H1 (cell line): ENCODE data around the gene MYOM1. TPM values are rescaled to one million over a fixed set of nuclear protein-coding genes. Genes with fewer than 3 reads are reported as not detected.

Experiments used
- GTF2F1 ChIP-seq: IDR thresholded peaks from 2 replicates; pipeline ENCODE4 v1.6.1; 2012; ENCODE audit warnings: low read depth, low read length, improper control_type of control experiment, borderline replicate concordance
- JUND ChIP-seq: IDR thresholded peaks from 2 replicates; pipeline ENCODE4 v1.6.1; 2011; ENCODE audit warnings: mild to moderate bottlenecking, improper control_type of control experiment, low read length
- KDM4A ChIP-seq: IDR thresholded peaks from one replicate; pipeline ENCODE4 v1.7.1; 2012; ENCODE audit warnings: low read depth, mild to moderate bottlenecking, moderate library complexity, low read length, inconsistent platforms; ENCODE audit not compliant: severe bottlenecking
- POLR2AphosphoS5 ChIP-seq: IDR thresholded peaks from 2 replicates; pipeline ENCODE4 v1.6.1; 2011; ENCODE audit warnings: low read depth, low read length
- SIRT6 ChIP-seq: IDR thresholded peaks from one replicate; pipeline ENCODE4 v1.7.1; 2012; ENCODE audit warnings: low read length, inconsistent platforms
- SP1 ChIP-seq: IDR thresholded peaks from 2 replicates; pipeline ENCODE4 v1.6.1; 2011; ENCODE audit warnings: low read depth, low read length
- SP2 ChIP-seq: IDR thresholded peaks from 2 replicates; pipeline ENCODE4 v1.6.1; 2012; ENCODE audit warnings: mild to moderate bottlenecking, low read length, inconsistent platforms
- SUZ12 ChIP-seq: fragments of 200-600 bp; sonication (generic); IDR thresholded peaks from 2 replicates; pipeline ENCODE4 v1.6.1; 2012; ENCODE audit warnings: mild to moderate bottlenecking, inconsistent platforms, low read length, moderate library complexity, mixed read lengths
- ZNF274 ChIP-seq: IDR thresholded peaks from 2 replicates; pipeline ENCODE4 v1.7.0; 2012; ENCODE audit warnings: low read length, borderline replicate concordance; ENCODE audit errors: extremely low read depth
- polyA plus RNA-seq, 7 experiments: library from polyadenylated mRNA; depleted of rRNA in 3 of 7; stranded (reverse) in 5 of 7; unstranded in 2 of 7; fragments of >200 nt in 5 of 7; fragments of 200-250 nt in 2 of 7; gene quantifications; 1 replicate in 5 of 7; 2 replicates in 1 of 7; 4 replicates in 1 of 7; pipeline versions ENCODE4 v1.2.1 to v1.2.3, GENCODE V29; 2011 to 2013; ENCODE audit warnings: missing spikeins in 2 of 7, mixed read lengths in 2 of 7
- total RNA-seq: library from RNA; stranded (reverse); fragmentation: NEBNext Ultra II Directional; extraction: Animal tissue kit (Norgen Biotek cat#: 25700); gene quantifications from 2 replicates; pipeline ENCODE4 v1.2.1, GENCODE V29; 2021
- TF ChIP-seq, protein P1 (sequence below): fragments of 300-600 bp; sonication (generic); IDR thresholded peaks from 2 replicates; pipeline ENCODE4 v1.7.1; 2012; ENCODE audit warnings: low read length, moderate library complexity, mild to moderate bottlenecking, inconsistent platforms; ENCODE audit not compliant: insufficient replicate concordance
- TF ChIP-seq, protein P2 (sequence below): IDR thresholded peaks from 2 replicates; pipeline ENCODE4 v1.6.1; 2011; ENCODE audit warnings: low read depth, mild to moderate bottlenecking, low read length; ENCODE audit not compliant: insufficient read depth

MYOM1 gene
- total and polyA plus RNA-seq, 2 of the 8 experiments (the other 6 are each of a cell fraction or from before 2014, with no cell fraction given), result 0.06 to 0.32 TPM

DNA sequence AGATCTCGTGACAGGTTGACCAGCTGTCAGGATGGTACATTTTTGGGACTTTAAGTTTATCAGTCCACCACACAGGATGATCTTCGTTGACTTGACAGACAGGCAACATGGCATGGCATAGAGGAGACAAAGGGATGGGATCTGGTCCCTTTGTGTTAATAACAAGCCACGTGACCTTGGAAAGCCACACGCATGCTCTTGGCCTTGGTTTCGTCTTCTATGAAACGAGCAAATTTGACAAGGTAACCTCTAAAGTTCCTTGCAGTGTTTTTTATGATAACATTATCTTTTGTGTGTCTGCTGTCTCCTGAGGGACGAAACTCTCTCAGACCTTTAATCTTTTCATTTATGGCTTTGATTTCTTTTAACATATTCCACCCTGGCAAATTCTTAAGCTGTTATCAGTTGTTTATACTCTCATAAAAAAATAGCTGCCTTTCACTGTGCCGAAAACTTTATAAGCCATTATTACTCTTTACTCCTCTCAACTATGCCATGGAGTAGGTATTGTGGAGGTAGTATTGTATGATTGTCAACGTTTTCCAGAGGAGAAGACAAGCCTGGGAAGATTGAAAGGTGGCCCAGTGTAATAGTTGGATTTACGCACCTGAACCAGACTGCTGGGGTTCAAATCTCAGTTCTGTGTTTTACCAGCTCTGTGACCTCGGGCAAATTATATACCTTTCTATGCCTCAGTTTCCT lies 81.3 kb downstream of the MYOM1 start (continued):
- no peak for TF ChIP-seq SUZ12
- TF ChIP-seq SP2, result no peak
- TF ChIP-seq, protein P1, sequence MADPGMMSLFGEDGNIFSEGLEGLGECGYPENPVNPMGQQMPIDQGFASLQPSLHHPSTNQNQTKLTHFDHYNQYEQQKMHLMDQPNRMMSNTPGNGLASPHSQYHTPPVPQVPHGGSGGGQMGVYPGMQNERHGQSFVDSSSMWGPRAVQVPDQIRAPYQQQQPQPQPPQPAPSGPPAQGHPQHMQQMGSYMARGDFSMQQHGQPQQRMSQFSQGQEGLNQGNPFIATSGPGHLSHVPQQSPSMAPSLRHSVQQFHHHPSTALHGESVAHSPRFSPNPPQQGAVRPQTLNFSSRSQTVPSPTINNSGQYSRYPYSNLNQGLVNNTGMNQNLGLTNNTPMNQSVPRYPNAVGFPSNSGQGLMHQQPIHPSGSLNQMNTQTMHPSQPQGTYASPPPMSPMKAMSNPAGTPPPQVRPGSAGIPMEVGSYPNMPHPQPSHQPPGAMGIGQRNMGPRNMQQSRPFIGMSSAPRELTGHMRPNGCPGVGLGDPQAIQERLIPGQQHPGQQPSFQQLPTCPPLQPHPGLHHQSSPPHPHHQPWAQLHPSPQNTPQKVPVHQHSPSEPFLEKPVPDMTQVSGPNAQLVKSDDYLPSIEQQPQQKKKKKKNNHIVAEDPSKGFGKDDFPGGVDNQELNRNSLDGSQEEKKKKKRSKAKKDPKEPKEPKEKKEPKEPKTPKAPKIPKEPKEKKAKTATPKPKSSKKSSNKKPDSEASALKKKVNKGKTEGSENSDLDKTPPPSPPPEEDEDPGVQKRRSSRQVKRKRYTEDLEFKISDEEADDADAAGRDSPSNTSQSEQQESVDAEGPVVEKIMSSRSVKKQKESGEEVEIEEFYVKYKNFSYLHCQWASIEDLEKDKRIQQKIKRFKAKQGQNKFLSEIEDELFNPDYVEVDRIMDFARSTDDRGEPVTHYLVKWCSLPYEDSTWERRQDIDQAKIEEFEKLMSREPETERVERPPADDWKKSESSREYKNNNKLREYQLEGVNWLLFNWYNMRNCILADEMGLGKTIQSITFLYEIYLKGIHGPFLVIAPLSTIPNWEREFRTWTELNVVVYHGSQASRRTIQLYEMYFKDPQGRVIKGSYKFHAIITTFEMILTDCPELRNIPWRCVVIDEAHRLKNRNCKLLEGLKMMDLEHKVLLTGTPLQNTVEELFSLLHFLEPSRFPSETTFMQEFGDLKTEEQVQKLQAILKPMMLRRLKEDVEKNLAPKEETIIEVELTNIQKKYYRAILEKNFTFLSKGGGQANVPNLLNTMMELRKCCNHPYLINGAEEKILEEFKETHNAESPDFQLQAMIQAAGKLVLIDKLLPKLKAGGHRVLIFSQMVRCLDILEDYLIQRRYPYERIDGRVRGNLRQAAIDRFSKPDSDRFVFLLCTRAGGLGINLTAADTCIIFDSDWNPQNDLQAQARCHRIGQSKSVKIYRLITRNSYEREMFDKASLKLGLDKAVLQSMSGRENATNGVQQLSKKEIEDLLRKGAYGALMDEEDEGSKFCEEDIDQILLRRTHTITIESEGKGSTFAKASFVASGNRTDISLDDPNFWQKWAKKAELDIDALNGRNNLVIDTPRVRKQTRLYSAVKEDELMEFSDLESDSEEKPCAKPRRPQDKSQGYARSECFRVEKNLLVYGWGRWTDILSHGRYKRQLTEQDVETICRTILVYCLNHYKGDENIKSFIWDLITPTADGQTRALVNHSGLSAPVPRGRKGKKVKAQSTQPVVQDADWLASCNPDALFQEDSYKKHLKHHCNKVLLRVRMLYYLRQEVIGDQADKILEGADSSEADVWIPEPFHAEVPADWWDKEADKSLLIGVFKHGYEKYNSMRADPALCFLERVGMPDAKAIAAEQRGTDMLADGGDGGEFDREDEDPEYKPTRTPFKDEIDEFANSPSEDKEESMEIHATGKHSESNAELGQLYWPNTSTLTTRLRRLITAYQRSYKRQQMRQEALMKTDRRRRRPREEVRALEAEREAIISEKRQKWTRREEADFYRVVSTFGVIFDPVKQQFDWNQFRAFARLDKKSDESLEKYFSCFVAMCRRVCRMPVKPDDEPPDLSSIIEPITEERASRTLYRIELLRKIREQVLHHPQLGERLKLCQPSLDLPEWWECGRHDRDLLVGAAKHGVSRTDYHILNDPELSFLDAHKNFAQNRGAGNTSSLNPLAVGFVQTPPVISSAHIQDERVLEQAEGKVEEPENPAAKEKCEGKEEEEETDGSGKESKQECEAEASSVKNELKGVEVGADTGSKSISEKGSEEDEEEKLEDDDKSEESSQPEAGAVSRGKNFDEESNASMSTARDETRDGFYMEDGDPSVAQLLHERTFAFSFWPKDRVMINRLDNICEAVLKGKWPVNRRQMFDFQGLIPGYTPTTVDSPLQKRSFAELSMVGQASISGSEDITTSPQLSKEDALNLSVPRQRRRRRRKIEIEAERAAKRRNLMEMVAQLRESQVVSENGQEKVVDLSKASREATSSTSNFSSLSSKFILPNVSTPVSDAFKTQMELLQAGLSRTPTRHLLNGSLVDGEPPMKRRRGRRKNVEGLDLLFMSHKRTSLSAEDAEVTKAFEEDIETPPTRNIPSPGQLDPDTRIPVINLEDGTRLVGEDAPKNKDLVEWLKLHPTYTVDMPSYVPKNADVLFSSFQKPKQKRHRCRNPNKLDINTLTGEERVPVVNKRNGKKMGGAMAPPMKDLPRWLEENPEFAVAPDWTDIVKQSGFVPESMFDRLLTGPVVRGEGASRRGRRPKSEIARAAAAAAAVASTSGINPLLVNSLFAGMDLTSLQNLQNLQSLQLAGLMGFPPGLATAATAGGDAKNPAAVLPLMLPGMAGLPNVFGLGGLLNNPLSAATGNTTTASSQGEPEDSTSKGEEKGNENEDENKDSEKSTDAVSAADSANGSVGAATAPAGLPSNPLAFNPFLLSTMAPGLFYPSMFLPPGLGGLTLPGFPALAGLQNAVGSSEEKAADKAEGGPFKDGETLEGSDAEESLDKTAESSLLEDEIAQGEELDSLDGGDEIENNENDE, result no peak
- TF ChIP-seq SIRT6, result no peak
- no peak for TF ChIP-seq ZNF274
- TF ChIP-seq POLR2AphosphoS5, result no peak
- TF ChIP-seq, protein P2, sequence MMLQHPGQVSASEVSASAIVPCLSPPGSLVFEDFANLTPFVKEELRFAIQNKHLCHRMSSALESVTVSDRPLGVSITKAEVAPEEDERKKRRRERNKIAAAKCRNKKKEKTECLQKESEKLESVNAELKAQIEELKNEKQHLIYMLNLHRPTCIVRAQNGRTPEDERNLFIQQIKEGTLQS, result no peak
- TF ChIP-seq JUND, result no peak
- TF ChIP-seq GTF2F1, result no peak
- no peak for TF ChIP-seq SP1
- no peak for TF ChIP-seq KDM4A
